Stimulated activated CD4-positive, alpha-beta T cell treated with anti-CD3 and anti-CD28 coated beads, TNF-alpha, amount 100 ng/mL, for 48 hours (primary cell): ENCODE results near the gene ACTN2.

Experiments
- DNase-seq, 3 donors: peaks; one replicate each; pipeline ENCODE4 v3.0.0-alpha.2; 2020; ENCODE audit warnings: low read depth in 3 of 3

ACTN2 gene

GRCh38 chr1:236773919-236774318, 87.6 kb downstream of the ACTN2 start:
- DNase-seq = no peak

GRCh38 chr1:236774926-236775325, 88.6 kb downstream of the ACTN2 start:
- no peak for DNase-seq

GRCh38 chr1:236779312-236779711, 93.0 kb downstream of the ACTN2 start:
- no peak for DNase-seq

- no peak for DNase-seq
These were observed 99.2 kb downstream of the ACTN2 start for GRCh38 chr1:236785477-236785876.

GRCh38 chr1:236786453-236786852, 100.2 kb downstream of the ACTN2 start:
- no peak for DNase-seq

GRCh38 chr1:236794585-236795034, 108.3 kb downstream of the ACTN2 start:
- DNase-seq = no peak

- peak; percentile 91 to 96 (median 93) for DNase-seq
These were observed 108.9 kb downstream of the ACTN2 start, which contains the start of gene MTR for GRCh38 chr1:236795035-236795756. Gene MTR, plus strand, starts transcription at chr1:236795292. Its CDS starts 412 bp downstream, at chr1:236795704.

GRCh38 chr1:236795757-236796667, 109.7 kb downstream of the ACTN2 start:
- peak; percentile 3 to 60 (median 55) for DNase-seq

GRCh38 chr1:236799001-236799400, 112.7 kb downstream of the ACTN2 start:
- no peak for DNase-seq

- no peak for DNase-seq
These were observed 113.8 kb downstream of the ACTN2 start for GRCh38 chr1:236800002-236800620.

GRCh38 chr1:236800623-236801022, 114.3 kb downstream of the ACTN2 start:
- no peak for DNase-seq

- DNase-seq = no peak
These were observed 116.0 kb downstream of the ACTN2 start for GRCh38 chr1:236802264-236802663.

GRCh38 chr1:236806634-236807033, 120.3 kb downstream of the ACTN2 start:
- DNase-seq = no peak

- no peak for DNase-seq
These were observed 121.7 kb downstream of the ACTN2 start for GRCh38 chr1:236808005-236808404.

- DNase-seq = no peak
These were observed 122.3 kb downstream of the ACTN2 start for GRCh38 chr1:236808564-236809130.

GRCh38 chr1:236809148-236809547, 122.8 kb downstream of the ACTN2 start:
- DNase-seq = no peak

- DNase-seq = no peak
These were observed 123.7 kb downstream of the ACTN2 start for GRCh38 chr1:236810018-236810417.

GRCh38 chr1:236812334-236813030, 126.2 kb downstream of the ACTN2 start:
- no peak for DNase-seq
